ENCODE results near the gene TBC1D4. TPM values are rescaled to one million over a fixed set of nuclear protein-coding genes. Genes with fewer than 3 reads are reported as not detected.
A peak's percentile ranks its signal among the peaks of the same experiment; 100 is the strongest.
"Not testable (repeated sequence)": the region's sequence is repeated elsewhere in the genome, so short reads cannot be mapped to it uniquely, and the experiment has no call there.

TBC1D4 gene
- total and polyA plus RNA-seq, 9 donors, result 14.3 to 24.0 (median 20.3) TPM

- WGBS (ENCODE audit: insufficient coverage), result no CpG with 5 or more reads among the region's 3 CpGs
- H3K4me3 ChIP-seq (ENCODE audit: low read length), result no peak overlapping the region
- no peak overlapping the region for H3K27ac ChIP-seq (ENCODE audit: low read length)
- H3K36me3 ChIP-seq (ENCODE audit: control insufficient read depth, insufficient read depth, low read length), result no peaks in the 10 kb centered on the region
- peak; percentile 75 for DNase-seq
- H3K4me1 ChIP-seq (ENCODE audit: control insufficient read depth, insufficient read depth, low read length), result no peaks in the 10 kb centered on the region
- H3K9me3 ChIP-seq (replicated peaks; ENCODE audit: control insufficient read depth, low read depth, low read length), result no peaks in the 10 kb centered on the region
- no peaks in the 10 kb centered on the region for H3K27me3 ChIP-seq (ENCODE audit: control insufficient read depth, insufficient read depth, low read length)
Measured at GRCh38 chr13:75258159-75258782, 223.7 kb downstream of the TBC1D4 start.

GRCh38 chr13:75256922-75257321 lies 225.0 kb downstream of the TBC1D4 start:
- H3K4me3 ChIP-seq (ENCODE audit: low read length), result no peak overlapping the region
- no peak overlapping the region for H3K27ac ChIP-seq (ENCODE audit: low read length)
- no peaks in the 10 kb centered on the region for H3K4me1 ChIP-seq (ENCODE audit: control insufficient read depth, insufficient read depth, low read length)
- no peak for DNase-seq
- H3K36me3 ChIP-seq (ENCODE audit: control insufficient read depth, insufficient read depth, low read length), result no peaks in the 10 kb centered on the region
- WGBS (ENCODE audit: insufficient coverage), result 79% methylated on average over 2 of the region's 3 CpGs
- H3K27me3 ChIP-seq (ENCODE audit: control insufficient read depth, insufficient read depth, low read length), result no peaks in the 10 kb centered on the region
- H3K9me3 ChIP-seq (replicated peaks; ENCODE audit: control insufficient read depth, low read depth, low read length), result no peaks in the 10 kb centered on the region

- H3K27ac ChIP-seq (ENCODE audit: low read length), result no peak overlapping the region
- no peaks in the 10 kb centered on the region for H3K4me1 ChIP-seq (ENCODE audit: control insufficient read depth, insufficient read depth, low read length)
- no peaks in the 10 kb centered on the region for H3K27me3 ChIP-seq (ENCODE audit: control insufficient read depth, insufficient read depth, low read length)
- H3K9me3 ChIP-seq (replicated peaks; ENCODE audit: control insufficient read depth, low read depth, low read length), result no peaks in the 10 kb centered on the region
- H3K4me3 ChIP-seq (ENCODE audit: low read length), result no peak overlapping the region
- no CpG with 5 or more reads among the region's 1 CpG for WGBS (ENCODE audit: insufficient coverage)
- peak; percentile 14 for DNase-seq
- no peaks in the 10 kb centered on the region for H3K36me3 ChIP-seq (ENCODE audit: control insufficient read depth, insufficient read depth, low read length)
Measured at GRCh38 chr13:75255653-75256052, 226.3 kb downstream of the TBC1D4 start.

GRCh38 chr13:75255147-75255546 lies 226.8 kb downstream of the TBC1D4 start:
- DNase-seq, result no peak
- no CpG with 5 or more reads among the region's 6 CpGs for WGBS (ENCODE audit: insufficient coverage)

GRCh38 chr13:75251188-75251587 lies 230.8 kb downstream of the TBC1D4 start:
- no peak overlapping the region for H3K4me3 ChIP-seq (ENCODE audit: low read length)
- no CpG with 5 or more reads among the region's 4 CpGs for WGBS (ENCODE audit: insufficient coverage)
- H3K4me1 ChIP-seq (ENCODE audit: control insufficient read depth, insufficient read depth, low read length), result no peaks in the 10 kb centered on the region
- no peaks in the 10 kb centered on the region for H3K9me3 ChIP-seq (replicated peaks; ENCODE audit: control insufficient read depth, low read depth, low read length)
- no peaks in the 10 kb centered on the region for H3K27me3 ChIP-seq (ENCODE audit: control insufficient read depth, insufficient read depth, low read length)
- no peaks in the 10 kb centered on the region for H3K36me3 ChIP-seq (ENCODE audit: control insufficient read depth, insufficient read depth, low read length)
- DNase-seq, result peak; percentile 58
- H3K27ac ChIP-seq (ENCODE audit: low read length), result no peak overlapping the region

More at GRCh38 chr13:75255147-75255546, 226.8 kb downstream of the TBC1D4 start:
- Histone ChIP-seq H3K27me3 (ENCODE audit: control insufficient read depth, insufficient read depth, low read length) (no peaks in the 10 kb centered on the region), H3K4me1 (ENCODE audit: control insufficient read depth, insufficient read depth, low read length) (no peaks in the 10 kb centered on the region), H3K4me3 (ENCODE audit: low read length) (no peak overlapping the region), H3K36me3 (ENCODE audit: control insufficient read depth, insufficient read depth, low read length) (no peaks in the 10 kb centered on the region), H3K9me3 (replicated peaks; ENCODE audit: control insufficient read depth, low read depth, low read length) (no peaks in the 10 kb centered on the region), H3K27ac (ENCODE audit: low read length) (no peak overlapping the region)

GRCh38 chr13:75250526-75251178 lies 231.3 kb downstream of the TBC1D4 start:
- peak; percentile 81 for DNase-seq
- no CpG with 5 or more reads among the region's 7 CpGs for WGBS (ENCODE audit: insufficient coverage)
- no peaks in the 10 kb centered on the region for H3K9me3 ChIP-seq (replicated peaks; ENCODE audit: control insufficient read depth, low read depth, low read length)
- H3K27ac ChIP-seq (ENCODE audit: low read length), result peak overlapping the region; percentile 51
- no peaks in the 10 kb centered on the region for H3K27me3 ChIP-seq (ENCODE audit: control insufficient read depth, insufficient read depth, low read length)
- H3K4me3 ChIP-seq (ENCODE audit: low read length), result no peak overlapping the region
- no peaks in the 10 kb centered on the region for H3K4me1 ChIP-seq (ENCODE audit: control insufficient read depth, insufficient read depth, low read length)
- no peaks in the 10 kb centered on the region for H3K36me3 ChIP-seq (ENCODE audit: control insufficient read depth, insufficient read depth, low read length)

- H3K9me3 ChIP-seq (replicated peaks; ENCODE audit: control insufficient read depth, low read depth, low read length); H3K27ac ChIP-seq (ENCODE audit: low read length); H3K4me1 ChIP-seq (ENCODE audit: control insufficient read depth, insufficient read depth, low read length); DNase-seq; H3K27me3 ChIP-seq (ENCODE audit: control insufficient read depth, insufficient read depth, low read length); H3K36me3 ChIP-seq (ENCODE audit: control insufficient read depth, insufficient read depth, low read length); H3K4me3 ChIP-seq (ENCODE audit: low read length): not testable (repeated sequence)
- WGBS (ENCODE audit: insufficient coverage), result no CpG with 5 or more reads among the region's 5 CpGs
Measured at GRCh38 chr13:75245578-75245977, 236.4 kb downstream of the TBC1D4 start.

- H3K36me3 ChIP-seq (ENCODE audit: control insufficient read depth, insufficient read depth, low read length); H3K9me3 ChIP-seq (replicated peaks; ENCODE audit: control insufficient read depth, low read depth, low read length); DNase-seq; H3K4me3 ChIP-seq (ENCODE audit: low read length); H3K27me3 ChIP-seq (ENCODE audit: control insufficient read depth, insufficient read depth, low read length); H3K4me1 ChIP-seq (ENCODE audit: control insufficient read depth, insufficient read depth, low read length); H3K27ac ChIP-seq (ENCODE audit: low read length): not testable (repeated sequence)
- 81% methylated on average over 19 of the region's 22 CpGs for WGBS (ENCODE audit: insufficient coverage)
Measured at GRCh38 chr13:75240240-75240639, 241.7 kb downstream of the TBC1D4 start.

GRCh38 chr13:75236774-75237173 lies 245.2 kb downstream of the TBC1D4 start:
- H3K27ac ChIP-seq (ENCODE audit: low read length), result no peak overlapping the region
- WGBS (ENCODE audit: insufficient coverage), result 92% methylated on average over 2 of the region's 3 CpGs
- H3K36me3 ChIP-seq (ENCODE audit: control insufficient read depth, insufficient read depth, low read length), result no peaks in the 10 kb centered on the region
- no peaks in the 10 kb centered on the region for H3K4me1 ChIP-seq (ENCODE audit: control insufficient read depth, insufficient read depth, low read length)
- no peaks in the 10 kb centered on the region for H3K27me3 ChIP-seq (ENCODE audit: control insufficient read depth, insufficient read depth, low read length)
- DNase-seq, result no peak
- H3K4me3 ChIP-seq (ENCODE audit: low read length), result no peak overlapping the region
- H3K9me3 ChIP-seq (replicated peaks; ENCODE audit: control insufficient read depth, low read depth, low read length), result peaks cover 6% of the 10 kb centered on the region

Data from muscle of leg (tissue), 11 donors.